ENCODE data around the gene MACROD1. TPM values are rescaled to one million over a fixed set of nuclear protein-coding genes. Genes with fewer than 3 reads are reported as not detected.
A peak's percentile ranks its signal among the peaks of the same experiment; 100 is the strongest.

MACROD1 gene
- total RNA-seq, 1 donor from 2014 or later, result 139 TPM

GRCh38 chr11:64120951-64121569 lies 44.9 kb downstream of the MACROD1 start:
- ATAC-seq (peak; percentile 78), DNase-seq (peak; percentile 61)
- intact Hi-C loops (cut with micrococcal nuclease), result no loop called here

GRCh38 chr11:64119700-64120099 lies 46.2 kb downstream of the MACROD1 start:
- no peak for DNase-seq
- no peak for ATAC-seq
- intact Hi-C loops (cut with micrococcal nuclease), result no loop called here

GRCh38 chr11:64118876-64119665 lies 46.8 kb downstream of the MACROD1 start:
- no peak for DNase-seq
- intact Hi-C loops (cut with micrococcal nuclease), result no loop called here

GRCh38 chr11:64117763-64118459 lies 48.0 kb downstream of the MACROD1 start:
- no peak for ATAC-seq
- intact Hi-C loops (cut with micrococcal nuclease), result no loop called here
- no peak for DNase-seq

More at GRCh38 chr11:64118876-64119665, 46.8 kb downstream of the MACROD1 start:
- no peak for ATAC-seq

GRCh38 chr11:64115531-64116522 lies 50.1 kb downstream of the MACROD1 start:
- ATAC-seq, result no peak
- intact Hi-C loops (cut with micrococcal nuclease), result no loop called here
- no peak for DNase-seq

GRCh38 chr11:64114231-64114630 lies 51.7 kb downstream of the MACROD1 start:
- DNase-seq (no peak), ATAC-seq (no peak)
- intact Hi-C loops (cut with micrococcal nuclease), result no loop called here

- intact Hi-C loops (cut with micrococcal nuclease), result no loop called here
- no peak for ATAC-seq
- no peak for DNase-seq
These were observed 52.5 kb downstream of the MACROD1 start for GRCh38 chr11:64113462-64113780.

GRCh38 chr11:64112771-64113461 lies 53.0 kb downstream of the MACROD1 start:
- intact Hi-C loops (cut with micrococcal nuclease), result no loop called here
- no peak for DNase-seq
- ATAC-seq, result no peak

GRCh38 chr11:64110465-64111375 lies 55.2 kb downstream of the MACROD1 start:
- ATAC-seq (no peak), DNase-seq (no peak)
- intact Hi-C loops (cut with micrococcal nuclease), result no loop called here

- intact Hi-C loops (cut with micrococcal nuclease), result no loop called here
- ATAC-seq (no peak), DNase-seq (no peak)
These were observed 56.6 kb downstream of the MACROD1 start for GRCh38 chr11:64109332-64109731.

GRCh38 chr11:64107303-64107702 lies 58.6 kb downstream of the MACROD1 start:
- DNase-seq (no peak), ATAC-seq (no peak)
- intact Hi-C loops (cut with micrococcal nuclease), result no loop called here

GRCh38 chr11:64104632-64105031 lies 61.3 kb downstream of the MACROD1 start:
- intact Hi-C loops (cut with micrococcal nuclease), result no loop called here
- DNase-seq (no peak), ATAC-seq (no peak)

- intact Hi-C loops (cut with micrococcal nuclease), result no loop called here
- ATAC-seq, result no peak
- no peak for DNase-seq
These were observed 62.5 kb downstream of the MACROD1 start for GRCh38 chr11:64103277-64103985.

GRCh38 chr11:64102005-64102738 lies 63.7 kb downstream of the MACROD1 start:
- no peak for DNase-seq
- ATAC-seq, result no peak
- intact Hi-C loops (cut with micrococcal nuclease), result no loop called here

GRCh38 chr11:64101461-64101860 lies 64.5 kb downstream of the MACROD1 start:
- ATAC-seq (no peak), DNase-seq (no peak)
- intact Hi-C loops (cut with micrococcal nuclease), result no loop called here

- no peak for ATAC-seq
- no peak for DNase-seq
- intact Hi-C loops (cut with micrococcal nuclease), result no loop called here
These were observed 65.0 kb downstream of the MACROD1 start for GRCh38 chr11:64100782-64101353.

All from left ventricle myocardium superior (tissue), 1 donor.